ENCODE results near the gene RBFA.

RBFA gene

GRCh38 chr18:80033181-80034067 is 810 bp upstream of the RBFA start:
- DNase-seq: no peak

GRCh38 chr18:80034852-80035406 is 695 bp downstream of the RBFA start:
- no peak for DNase-seq

- no peak for DNase-seq
Measured at GRCh38 chr18:80035997-80036396, 1.8 kb downstream of the RBFA start.

- DNase-seq: no peak
Measured at GRCh38 chr18:80037300-80037699, 3.1 kb downstream of the RBFA start.

GRCh38 chr18:80037869-80038630 is 3.8 kb downstream of the RBFA start:
- DNase-seq: no peak

- no peak for DNase-seq
Measured at GRCh38 chr18:80040515-80040914, 6.3 kb downstream of the RBFA start.

- no peak for DNase-seq
Measured at GRCh38 chr18:80041424-80041823, 7.2 kb downstream of the RBFA start.

GRCh38 chr18:80042785-80043184 is 8.6 kb downstream of the RBFA start:
- no peak for DNase-seq

GRCh38 chr18:80044072-80044471 is 9.8 kb downstream of the RBFA start:
- no peak for DNase-seq

- no peak for DNase-seq
Measured at GRCh38 chr18:80046011-80046410, 11.8 kb downstream of the RBFA start.

- DNase-seq: no peak
Measured at GRCh38 chr18:80046431-80046830, 12.2 kb downstream of the RBFA start.

- no peak for DNase-seq
Measured at GRCh38 chr18:80046961-80047541, 12.8 kb downstream of the RBFA start.

GRCh38 chr18:80050797-80051196 is 16.6 kb downstream of the RBFA start:
- no peak for DNase-seq

- DNase-seq: no peak
Measured at GRCh38 chr18:80056095-80056494, 21.9 kb downstream of the RBFA start.

- DNase-seq: no peak
Measured at GRCh38 chr18:80059945-80060344, 25.7 kb downstream of the RBFA start.

- no peak for DNase-seq
Measured at GRCh38 chr18:80065705-80066104, 31.5 kb downstream of the RBFA start.

GRCh38 chr18:80067321-80067720 is 33.1 kb downstream of the RBFA start:
- DNase-seq: no peak

GRCh38 chr18:80067897-80068296 is 33.7 kb downstream of the RBFA start:
- DNase-seq: no peak

GRCh38 chr18:80068571-80069272 is 34.5 kb downstream of the RBFA start:
- no peak for DNase-seq

GRCh38 chr18:80070825-80071224 is 36.6 kb downstream of the RBFA start:
- DNase-seq: no peak

GRCh38 chr18:80074183-80074582 is 39.9 kb downstream of the RBFA start:
- no peak for DNase-seq

GRCh38 chr18:80074697-80075096 is 40.5 kb downstream of the RBFA start:
- DNase-seq: no peak

- no peak for DNase-seq
Measured at GRCh38 chr18:80075940-80076339, 41.7 kb downstream of the RBFA start.

All from NCI-H187 (cell line).